ENCODE data around the gene CACFD1.

CACFD1 gene

GRCh38 chr9:133475292-133476012 lies 15.7 kb downstream of the CACFD1 start:
- no peak overlapping the region for H3K4me3 ChIP-seq (ENCODE audit: low read depth, low read length)
- no peaks in the 10 kb centered on the region for H3K9me3 ChIP-seq (ENCODE audit: severe bottlenecking)
- H3K36me3 ChIP-seq = peaks cover 23% of the 10 kb centered on the region
- no peak overlapping the region for H3K27ac ChIP-seq
- no peak for DNase-seq
- H3K27me3 ChIP-seq (ENCODE audit: insufficient read depth, low read depth, severe bottlenecking) = no peaks in the 10 kb centered on the region
- TF ChIP-seq, protein P1, sequence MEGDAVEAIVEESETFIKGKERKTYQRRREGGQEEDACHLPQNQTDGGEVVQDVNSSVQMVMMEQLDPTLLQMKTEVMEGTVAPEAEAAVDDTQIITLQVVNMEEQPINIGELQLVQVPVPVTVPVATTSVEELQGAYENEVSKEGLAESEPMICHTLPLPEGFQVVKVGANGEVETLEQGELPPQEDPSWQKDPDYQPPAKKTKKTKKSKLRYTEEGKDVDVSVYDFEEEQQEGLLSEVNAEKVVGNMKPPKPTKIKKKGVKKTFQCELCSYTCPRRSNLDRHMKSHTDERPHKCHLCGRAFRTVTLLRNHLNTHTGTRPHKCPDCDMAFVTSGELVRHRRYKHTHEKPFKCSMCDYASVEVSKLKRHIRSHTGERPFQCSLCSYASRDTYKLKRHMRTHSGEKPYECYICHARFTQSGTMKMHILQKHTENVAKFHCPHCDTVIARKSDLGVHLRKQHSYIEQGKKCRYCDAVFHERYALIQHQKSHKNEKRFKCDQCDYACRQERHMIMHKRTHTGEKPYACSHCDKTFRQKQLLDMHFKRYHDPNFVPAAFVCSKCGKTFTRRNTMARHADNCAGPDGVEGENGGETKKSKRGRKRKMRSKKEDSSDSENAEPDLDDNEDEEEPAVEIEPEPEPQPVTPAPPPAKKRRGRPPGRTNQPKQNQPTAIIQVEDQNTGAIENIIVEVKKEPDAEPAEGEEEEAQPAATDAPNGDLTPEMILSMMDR (IDR thresholded peaks at IDR 0.05; ENCODE audit: low read depth, low read length) = no peak

- TF ChIP-seq, protein P1 (IDR thresholded peaks at IDR 0.05; ENCODE audit: low read depth, low read length) = no peak
- H3K27me3 ChIP-seq (ENCODE audit: insufficient read depth, low read depth, severe bottlenecking) = no peaks in the 10 kb centered on the region
- DNase-seq = no peak
- no peaks in the 10 kb centered on the region for H3K9me3 ChIP-seq (ENCODE audit: severe bottlenecking)
- no peak overlapping the region for H3K4me3 ChIP-seq (ENCODE audit: low read depth, low read length)
- H3K27ac ChIP-seq = no peak overlapping the region
- H3K36me3 ChIP-seq = peaks cover 22% of the 10 kb centered on the region
Measured at GRCh38 chr9:133476036-133476931, 16.5 kb downstream of the CACFD1 start.

DNA sequence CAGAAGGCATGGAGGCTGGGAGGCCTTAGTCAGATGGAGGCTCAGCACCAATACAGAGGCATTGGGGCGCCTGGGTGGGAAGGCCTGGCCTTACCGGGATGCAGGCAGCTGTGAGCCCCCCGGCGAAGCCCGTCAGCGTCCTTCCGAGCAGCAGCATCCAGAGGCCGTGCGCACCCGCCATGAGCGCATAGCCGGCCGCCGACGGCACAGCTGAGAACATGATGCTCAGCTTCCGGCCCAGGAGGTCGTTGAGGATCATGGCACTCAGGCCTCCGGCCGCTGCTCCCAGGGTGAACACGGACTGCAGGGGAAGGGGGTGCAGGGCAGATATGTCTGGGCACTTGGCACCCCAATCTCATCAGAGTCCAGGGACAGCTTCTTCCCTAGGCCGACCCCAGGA lies 17.2 kb downstream of the CACFD1 start:
- H3K4me3 ChIP-seq (ENCODE audit: low read depth, low read length) = no peak overlapping the region

DNA sequence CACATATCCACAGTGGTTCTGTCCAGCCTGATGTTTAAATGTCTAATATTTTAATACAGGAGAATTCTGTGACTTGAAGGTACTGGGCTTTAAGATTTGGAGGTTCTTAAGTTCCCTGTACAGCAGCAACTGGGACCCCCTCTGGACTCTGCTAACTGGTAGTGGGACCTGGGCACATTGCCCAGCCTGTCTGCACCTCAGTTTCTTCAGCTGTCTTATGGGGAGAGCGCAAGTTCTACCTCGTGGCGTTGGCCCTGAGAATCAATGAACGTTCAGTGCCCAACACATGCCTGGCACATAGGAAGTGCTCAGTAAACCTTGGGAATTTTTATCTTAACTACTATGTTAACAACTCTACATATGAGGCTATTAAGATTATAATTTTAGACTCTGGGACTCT lies 17.7 kb downstream of the CACFD1 start:
- no peaks in the 10 kb centered on the region for H3K27me3 ChIP-seq (ENCODE audit: insufficient read depth, low read depth, severe bottlenecking)
- H3K27ac ChIP-seq = no peak overlapping the region
- DNase-seq = no peak
- H3K4me3 ChIP-seq (ENCODE audit: low read depth, low read length) = no peak overlapping the region
- no peaks in the 10 kb centered on the region for H3K9me3 ChIP-seq (ENCODE audit: severe bottlenecking)
- TF ChIP-seq, protein P1 (IDR thresholded peaks at IDR 0.05; ENCODE audit: low read depth, low read length) = no peak
- H3K36me3 ChIP-seq = peaks cover 16% of the 10 kb centered on the region

More for the DNA sequence above, 17.2 kb downstream of the CACFD1 start:
- Histone ChIP-seq H3K27me3 (ENCODE audit: insufficient read depth, low read depth, severe bottlenecking) (no peaks in the 10 kb centered on the region), H3K9me3 (ENCODE audit: severe bottlenecking) (no peaks in the 10 kb centered on the region), H3K36me3 (peaks cover 16% of the 10 kb centered on the region), H3K27ac (no peak overlapping the region)
- no peak for DNase-seq
- TF ChIP-seq, protein P1 (IDR thresholded peaks at IDR 0.05; ENCODE audit: low read depth, low read length) = no peak

DNA sequence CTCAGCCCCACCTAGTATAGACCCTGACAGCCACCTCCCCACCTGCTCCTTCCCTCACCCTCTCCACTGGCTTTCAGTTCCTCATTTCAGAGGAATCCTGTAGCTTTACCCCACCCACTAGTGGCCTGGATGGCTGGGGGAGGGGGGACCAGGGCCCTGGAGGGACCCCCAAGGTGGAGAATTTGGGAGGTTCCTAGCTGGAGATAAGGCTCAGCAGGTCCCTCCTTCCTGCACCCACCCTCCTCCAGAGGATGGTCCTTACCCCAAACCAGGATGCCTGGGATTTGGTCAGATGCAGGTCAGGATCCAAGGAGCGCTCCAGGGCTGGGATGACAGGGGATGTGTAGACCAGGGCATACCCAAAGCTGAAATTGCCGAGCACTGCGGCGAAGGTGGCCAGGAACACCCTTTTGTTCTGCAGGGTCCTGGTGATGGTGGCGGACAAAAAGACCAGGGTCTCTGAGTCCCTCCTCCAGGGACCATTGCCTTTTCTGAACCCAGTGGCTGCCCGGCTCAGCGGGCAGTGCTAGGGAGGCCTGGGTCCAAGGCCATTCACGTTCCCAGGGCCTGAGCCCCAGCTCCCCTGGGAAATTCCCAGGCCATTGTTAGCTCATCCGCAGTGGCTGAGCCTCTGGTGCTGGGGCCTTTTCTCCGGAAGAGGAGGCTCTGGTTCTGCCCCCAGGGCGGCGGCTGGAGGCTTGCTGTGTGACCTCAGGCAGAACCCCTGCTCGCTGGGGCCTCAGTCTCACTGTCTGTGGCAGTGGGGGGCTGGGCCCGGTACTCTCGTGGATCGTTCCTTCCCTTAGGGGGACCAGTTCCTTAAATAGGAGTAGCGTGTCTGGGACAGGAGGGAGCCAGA lies 18.4 kb downstream of the CACFD1 start:
- TF ChIP-seq, protein P1 (IDR thresholded peaks at IDR 0.05; ENCODE audit: low read depth, low read length) = no peak
- no peaks in the 10 kb centered on the region for H3K27me3 ChIP-seq (ENCODE audit: insufficient read depth, low read depth, severe bottlenecking)
- H3K9me3 ChIP-seq (ENCODE audit: severe bottlenecking) = no peaks in the 10 kb centered on the region
- H3K27ac ChIP-seq = peak overlapping the region; percentile 79
- DNase-seq = peak; percentile 39
- H3K4me3 ChIP-seq (ENCODE audit: low read depth, low read length) = peak overlapping the region; percentile 49
- peaks cover 13% of the 10 kb centered on the region for H3K36me3 ChIP-seq

All from WERI-Rb-1 (cell line).